Erythroblast (primary cell): ENCODE data around the gene LYSMD2.

Experiments
- GATA1 ChIP-seq: IDR thresholded peaks from 2 replicates; pipeline ENCODE4 v1.6.1; 2011; ENCODE audit warnings: low read depth, mild to moderate bottlenecking, control low read depth, low read length, moderate library complexity
- POLR2A ChIP-seq: IDR thresholded peaks from 2 replicates; pipeline ENCODE4 v1.6.1; 2011; ENCODE audit warnings: mild to moderate bottlenecking, low read length

DNA sequence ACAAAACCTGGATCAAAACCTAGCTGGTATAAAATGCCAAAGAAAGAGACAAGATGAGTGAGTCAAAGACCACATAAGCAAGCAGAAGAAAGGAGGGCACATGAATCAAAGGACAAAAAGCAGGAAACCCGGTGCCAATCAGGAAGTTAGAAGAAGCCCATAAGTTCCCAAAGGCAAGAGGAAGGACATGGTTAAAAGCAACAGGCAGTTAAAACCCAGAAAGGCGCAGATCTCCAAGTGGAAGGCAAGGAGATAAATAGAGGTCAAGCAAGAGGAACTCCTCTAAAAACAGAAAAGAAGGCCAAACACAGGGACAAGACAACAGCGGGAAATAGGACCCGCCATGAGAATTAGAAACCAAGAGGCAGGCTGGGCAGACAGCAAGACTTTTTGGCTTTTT is 18.3 kb upstream of the LYSMD2 start:
- TF ChIP-seq POLR2A (no peak), GATA1 (no peak)
